Activated CD8-positive, alpha-beta memory T cell treated with anti-CD3 and anti-CD28 coated beads for 4 hours (primary cell): Measurements from ENCODE around the gene LRTM1.

ENCODE experiments used
- DNase-seq, 2 donors: peaks; one replicate each; pipeline ENCODE4 v3.0.0-alpha.2; 2020; ENCODE audit warnings: low read depth in 2 of 2

Gene LRTM1

GRCh38 chr3:54891540-54891897 is 36.3 kb downstream of the LRTM1 start:
- no peak for DNase-seq

- DNase-seq, result no peak
These were observed 38.1 kb downstream of the LRTM1 start for GRCh38 chr3:54889731-54890130.

- DNase-seq, result no peak
These were observed 39.0 kb downstream of the LRTM1 start for GRCh38 chr3:54888873-54889272.

GRCh38 chr3:54888162-54888561 is 39.7 kb downstream of the LRTM1 start:
- DNase-seq, result no peak

- no peak for DNase-seq
These were observed 45.6 kb downstream of the LRTM1 start for GRCh38 chr3:54882129-54882833.

- no peak for DNase-seq
These were observed 49.7 kb downstream of the LRTM1 start for GRCh38 chr3:54878145-54878544.

- no peak for DNase-seq
These were observed 50.1 kb downstream of the LRTM1 start for GRCh38 chr3:54877730-54878129.

GRCh38 chr3:54876694-54877093 is 51.2 kb downstream of the LRTM1 start:
- DNase-seq, result no peak

GRCh38 chr3:54875596-54876268 is 52.1 kb downstream of the LRTM1 start:
- no peak for DNase-seq

GRCh38 chr3:54874816-54875556 is 52.9 kb downstream of the LRTM1 start:
- DNase-seq, result no peak

GRCh38 chr3:54873059-54874010 is 54.5 kb downstream of the LRTM1 start:
- no peak for DNase-seq

GRCh38 chr3:54871867-54872266 is 56.0 kb downstream of the LRTM1 start:
- no peak for DNase-seq

GRCh38 chr3:54870423-54870822 is 57.4 kb downstream of the LRTM1 start:
- no peak for DNase-seq
